Activated CD4-positive, CD25-positive, alpha-beta regulatory T cell treated with anti-CD3 and anti-CD28 coated beads, Interleukin-2, amount 50 U/mL, for 16 hours (primary cell): ENCODE results near the gene SRMS.
"Not testable (repeated sequence)": the region's sequence is repeated elsewhere in the genome, so short reads cannot be mapped to it uniquely, and the experiment has no call there.

ENCODE experiments used
- DNase-seq: peaks from one replicate; pipeline ENCODE4 v3.0.0-alpha.2; 2020; ENCODE audit warnings: low read depth, low spot score

Gene SRMS

DNA sequence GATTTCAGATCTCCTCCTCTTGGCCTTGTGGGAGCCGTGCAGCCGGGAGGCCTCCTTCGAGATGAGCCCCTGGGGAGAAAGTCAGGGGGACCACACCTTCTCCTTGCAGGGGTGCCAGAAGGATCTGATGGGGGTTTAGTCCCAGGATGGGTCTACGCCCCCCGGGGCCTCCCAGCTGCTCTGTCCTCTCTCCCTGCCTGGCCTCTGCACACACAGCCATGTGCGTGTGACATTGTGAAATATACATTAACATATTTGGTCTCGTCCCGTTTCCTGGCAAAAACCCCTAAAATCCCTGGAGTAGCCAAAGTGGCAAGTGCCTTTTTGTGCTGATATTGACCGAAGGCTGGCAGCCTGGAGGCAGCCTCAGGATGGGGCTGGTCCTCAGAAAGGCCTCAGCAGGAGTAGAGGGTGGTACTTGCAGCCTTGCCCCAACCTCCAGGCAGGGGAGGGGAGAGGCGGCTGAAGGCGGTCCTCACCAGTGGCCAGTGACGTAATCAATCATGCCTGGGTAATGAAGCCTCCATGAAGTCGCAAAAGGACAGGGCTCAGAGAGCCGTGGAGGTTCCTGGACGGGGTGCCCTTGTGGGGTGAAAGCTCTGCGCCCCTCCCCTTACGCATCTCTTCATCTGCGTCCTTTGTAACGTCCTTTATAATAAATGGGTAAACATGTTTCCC lies 31.6 kb upstream of the SRMS start:
- no peak for DNase-seq

DNA sequence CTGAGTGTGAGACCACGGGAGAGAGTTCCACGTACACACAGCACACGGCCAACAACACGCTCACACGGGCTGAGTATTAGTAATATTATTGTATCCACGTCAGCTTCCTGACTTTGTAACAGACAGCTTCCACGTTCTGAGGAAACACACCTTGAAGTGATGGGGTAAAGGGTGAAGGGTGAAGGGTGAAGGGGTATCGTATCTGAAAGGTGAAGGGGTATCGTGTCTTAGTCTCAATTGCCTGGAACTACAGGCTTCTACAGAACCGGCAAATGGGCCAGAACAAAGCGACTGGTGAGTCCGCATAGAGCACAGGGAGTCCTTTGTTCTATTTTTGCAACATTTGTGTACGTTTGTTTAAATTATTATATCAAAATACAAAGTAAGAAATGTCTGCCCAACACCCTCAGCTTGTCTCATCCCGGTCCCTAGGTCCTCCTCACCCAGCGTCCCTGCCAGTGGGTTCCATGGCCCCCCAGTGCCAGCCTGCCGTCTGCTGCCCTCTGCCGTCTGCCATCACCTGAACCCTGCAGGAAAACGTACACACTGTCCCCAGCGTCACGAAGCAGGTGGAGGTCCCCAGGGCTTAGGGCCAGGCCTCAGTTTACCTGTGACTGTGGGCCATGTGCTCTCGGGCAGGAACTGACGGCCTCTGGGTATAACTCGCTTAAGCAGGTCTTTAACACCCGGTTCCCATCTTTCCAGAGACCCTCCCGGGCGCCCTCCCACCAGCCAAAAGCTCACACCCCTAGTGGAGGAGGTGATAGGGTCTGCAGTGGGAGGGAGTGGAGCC lies 30.9 kb upstream of the SRMS start:
- DNase-seq = no peak

DNA sequence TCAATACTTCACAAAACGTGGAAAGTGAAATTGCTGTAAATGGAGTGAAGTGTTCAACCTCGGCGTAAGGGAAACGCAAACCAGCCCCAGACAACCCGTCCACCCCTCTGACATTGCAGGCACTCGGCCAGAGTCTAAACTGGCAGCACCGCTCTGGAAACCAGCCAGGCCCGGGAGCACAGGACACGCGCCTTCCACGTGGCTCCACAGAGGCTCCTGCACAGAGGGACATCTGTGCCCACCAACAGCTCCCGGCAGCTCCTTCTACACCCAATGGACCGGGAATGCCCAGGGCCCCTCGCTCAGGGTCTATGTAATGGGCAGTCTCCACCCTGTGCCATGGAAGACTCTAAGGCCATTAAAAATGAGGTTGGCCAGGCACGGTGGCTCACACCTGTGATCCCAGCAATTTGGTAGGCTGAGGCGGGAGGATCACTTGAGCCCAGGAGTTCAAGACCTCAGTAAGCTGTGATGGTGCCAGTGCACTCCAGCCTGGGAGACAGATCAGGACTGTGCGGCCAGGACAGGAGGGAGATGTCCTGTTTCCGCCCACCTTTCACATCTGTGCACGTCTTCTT lies 29.9 kb upstream of the SRMS start:
- DNase-seq = no peak

DNA sequence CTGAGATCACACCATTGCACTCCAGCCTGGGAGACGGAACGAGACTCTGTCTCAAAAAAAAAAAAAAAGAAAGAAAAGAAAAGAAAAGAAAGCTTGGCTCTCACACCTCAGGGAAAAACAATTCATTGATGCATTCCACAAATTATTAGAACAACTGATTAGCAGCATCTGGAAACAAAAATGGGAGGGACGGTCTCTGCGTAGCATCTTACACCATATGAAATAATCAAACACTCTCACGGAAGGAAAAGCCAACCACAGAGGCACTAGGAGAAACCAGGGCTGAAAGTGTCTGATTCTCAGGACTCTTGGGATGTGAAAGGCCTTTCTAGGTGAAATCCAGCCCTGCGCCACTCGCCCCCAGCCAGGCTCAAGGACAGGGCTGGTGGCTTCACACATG lies 28.8 kb upstream of the SRMS start:
- DNase-seq = no peak

DNA sequence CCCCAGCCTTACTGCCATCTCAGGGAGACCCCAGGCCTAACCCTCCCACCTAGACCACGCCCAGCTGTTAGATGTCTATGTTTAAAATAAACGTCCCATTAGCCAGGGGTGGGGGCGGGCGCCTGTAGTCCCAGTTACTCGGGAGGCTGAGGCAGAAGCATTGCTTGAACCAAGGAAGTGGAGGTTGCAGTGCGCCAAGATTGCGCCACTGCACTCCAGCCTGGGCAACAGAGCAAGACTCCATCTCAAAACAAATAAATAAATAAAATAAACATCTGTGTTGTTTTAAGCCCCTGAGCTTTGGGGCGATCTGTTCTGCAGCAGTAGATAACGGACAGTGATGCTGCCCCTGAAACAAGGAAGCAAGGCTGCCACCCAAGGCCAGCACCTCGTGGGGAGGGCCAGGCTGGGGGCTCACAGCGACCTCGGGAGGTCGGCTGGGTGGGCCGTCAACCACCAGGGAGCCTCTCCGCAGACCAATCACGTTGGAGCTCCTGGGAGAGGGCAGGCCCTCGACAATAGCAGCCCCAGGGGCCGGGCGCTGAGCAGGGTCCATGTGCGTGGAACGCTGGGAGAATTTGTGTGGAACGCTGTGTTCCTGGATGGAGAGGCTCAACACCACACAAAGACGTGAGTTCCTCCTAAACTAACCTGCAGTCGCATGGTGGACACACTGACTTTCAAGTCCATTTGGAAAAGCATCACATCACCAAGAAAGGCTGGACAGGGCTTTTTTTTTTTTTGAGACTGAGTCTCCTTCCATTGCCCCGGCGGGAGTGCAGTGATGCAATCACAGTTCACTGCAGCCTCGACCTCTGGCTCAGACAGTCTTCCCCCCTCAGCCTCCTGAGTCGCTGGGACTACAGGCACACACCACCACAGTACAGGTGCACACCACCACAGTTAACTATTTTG lies 27.5 kb upstream of the SRMS start:
- no peak for DNase-seq

DNA sequence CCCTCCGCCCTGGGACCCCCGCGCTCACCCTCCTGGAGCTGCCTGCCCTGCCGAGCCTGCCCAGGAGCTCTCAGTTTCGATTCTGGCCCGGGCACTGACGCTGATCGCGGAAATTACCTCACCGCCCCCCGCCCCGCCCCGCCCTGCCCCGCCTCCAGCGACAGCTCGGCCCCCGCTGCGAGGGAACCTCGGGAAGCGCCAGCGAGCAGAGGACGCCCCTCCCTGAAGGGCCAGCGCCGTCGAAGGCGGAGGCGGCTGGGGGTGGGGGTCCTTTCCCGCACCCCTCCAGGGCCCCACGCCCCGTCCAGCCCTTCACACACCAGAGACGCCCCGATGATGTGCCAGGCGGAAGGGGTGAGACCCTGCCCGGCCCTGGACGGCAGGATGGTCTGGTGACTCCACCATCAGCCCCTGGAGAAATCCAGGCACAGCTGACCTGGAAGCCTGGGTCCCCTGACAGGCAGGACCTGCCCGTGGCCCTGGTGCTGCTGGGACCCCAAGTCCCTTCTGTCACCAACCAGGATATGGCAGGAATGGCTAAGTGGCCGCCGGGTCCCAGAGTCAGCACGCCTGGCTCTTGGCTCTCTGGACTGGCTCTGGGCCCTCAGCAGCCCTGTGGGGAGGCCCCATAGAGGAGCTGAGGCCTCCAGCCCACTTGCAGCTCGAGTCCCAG lies 26.7 kb upstream of the SRMS start, which contains the start of gene HELZ2:
Gene HELZ2 (minus strand): TSS at position 84 of the 673 bp plus-strand sequence. CDS start 1,854 bp downstream, outside the sequence.
- no peak for DNase-seq

DNA sequence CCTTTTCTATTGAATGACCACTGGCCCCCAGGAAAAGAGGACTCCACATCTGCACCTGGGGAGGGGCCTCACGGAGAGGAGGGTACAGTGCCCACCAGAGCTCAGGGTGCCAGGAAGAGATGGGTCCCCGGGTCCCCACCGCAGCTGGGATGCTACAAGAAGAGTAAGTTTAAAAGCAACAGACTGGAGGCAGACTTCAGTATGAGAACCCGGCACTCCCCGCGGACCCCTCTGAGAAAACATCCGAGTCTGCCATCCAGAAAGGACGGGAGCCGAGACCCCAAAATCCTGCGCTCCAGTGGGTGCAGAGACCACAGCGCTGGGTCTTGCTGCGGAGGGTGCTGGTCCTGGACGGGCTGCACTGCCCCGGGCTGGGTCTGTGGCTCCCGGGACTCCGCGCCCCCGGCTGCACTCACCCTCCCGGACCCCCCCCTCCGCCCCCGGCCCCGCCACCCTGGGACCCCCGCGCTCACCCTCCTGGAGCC lies 26.1 kb upstream of the SRMS start:
- no peak for DNase-seq

DNA sequence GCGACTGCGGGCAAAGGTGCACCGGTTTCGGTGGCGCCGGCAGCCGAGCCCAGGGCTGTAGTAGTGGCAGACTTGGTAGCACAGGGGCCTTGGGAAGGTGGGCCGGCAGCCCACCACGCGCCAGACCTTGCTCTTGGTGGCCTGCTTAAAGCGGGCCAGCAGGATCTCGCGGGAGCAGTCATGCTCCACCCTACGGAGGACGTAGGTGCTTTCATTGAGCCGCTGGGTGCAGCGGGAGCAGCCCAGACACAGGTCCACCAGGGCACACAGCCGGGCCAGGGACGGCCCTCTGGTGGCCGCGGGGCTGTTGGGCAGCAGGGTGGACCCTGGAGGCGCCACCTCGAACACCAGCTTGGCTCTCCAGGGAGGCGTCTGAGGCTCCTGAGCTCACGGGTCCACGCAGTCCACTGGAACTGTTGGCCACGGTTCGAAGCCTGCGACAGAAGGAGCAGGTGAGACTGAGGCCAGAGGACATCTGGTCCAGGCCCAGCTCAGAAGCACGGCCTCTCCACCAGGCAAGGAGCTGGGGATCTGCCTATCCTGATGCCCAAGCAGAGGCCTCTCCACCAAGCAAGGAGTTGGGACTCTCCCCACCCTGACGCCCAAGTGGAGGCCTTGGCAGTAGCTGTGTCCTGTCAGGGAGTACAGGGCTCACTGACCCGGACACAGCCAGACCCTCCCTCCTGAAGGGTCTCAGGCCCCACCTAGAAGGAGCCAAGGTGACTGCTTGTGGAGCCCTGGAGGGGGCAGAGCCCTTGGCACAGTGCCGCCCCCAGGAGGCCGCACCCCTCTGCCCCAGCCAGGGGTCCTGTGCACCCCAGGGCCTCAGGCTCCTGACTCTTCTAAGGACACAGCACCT lies 25.5 kb upstream of the SRMS start:
- DNase-seq = no peak

DNA sequence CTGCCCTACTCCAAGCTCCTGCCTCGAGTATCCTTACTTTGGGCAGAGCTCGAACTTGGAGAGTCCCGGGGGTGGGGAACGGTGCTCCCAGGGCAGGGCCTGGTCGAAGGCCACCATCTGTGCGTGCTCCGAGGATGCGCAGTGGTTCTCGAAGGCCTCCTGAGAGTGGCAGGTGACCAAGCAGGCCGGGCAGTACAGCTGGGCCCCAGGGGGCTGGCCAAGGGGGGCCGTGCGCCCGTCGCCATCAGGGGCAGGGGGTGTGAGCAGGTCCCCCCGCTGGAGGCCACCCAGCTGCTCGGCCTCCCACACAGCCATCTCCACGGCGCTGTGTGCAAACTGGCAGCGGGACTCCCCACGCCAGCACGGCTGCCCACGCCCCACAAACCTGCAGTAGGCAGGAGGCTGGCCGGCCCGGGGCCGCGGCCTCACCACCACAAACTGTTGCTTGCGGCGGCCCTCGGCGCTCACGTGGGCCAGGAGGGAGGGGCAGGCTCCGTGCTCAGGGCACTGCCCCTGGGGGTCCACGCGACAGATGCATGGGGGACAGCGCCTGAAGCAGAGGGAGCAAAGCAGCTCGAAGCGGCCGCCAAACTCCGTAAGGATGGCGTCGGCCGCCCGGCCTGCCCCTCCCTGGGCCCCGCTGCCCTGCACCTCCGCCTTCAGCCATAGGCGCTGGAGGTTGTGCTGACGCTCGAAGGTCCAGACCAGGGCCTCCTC lies 24.7 kb upstream of the SRMS start:
- DNase-seq = no peak

DNA sequence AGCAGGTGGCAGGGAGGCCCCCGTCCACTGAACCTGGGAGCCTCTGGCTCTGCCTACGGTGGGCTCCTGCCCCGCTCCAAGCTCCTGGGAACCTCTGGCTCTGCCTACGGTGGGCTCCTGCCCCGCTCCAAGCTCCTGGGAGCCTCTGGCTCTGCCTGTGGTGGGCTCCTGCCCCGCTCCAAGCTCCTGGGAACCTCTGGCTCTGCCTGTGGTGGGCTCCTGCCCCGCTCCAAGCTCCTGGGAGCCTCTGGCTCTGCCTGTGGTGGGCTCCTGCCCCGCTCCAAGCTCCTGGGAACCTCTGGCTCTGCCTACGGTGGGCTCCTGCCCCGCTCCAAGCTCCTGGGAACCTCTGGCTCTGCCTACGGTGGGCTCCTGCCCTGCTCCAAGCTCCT lies 23.5 kb upstream of the SRMS start:
- not testable (repeated sequence) for DNase-seq

DNA sequence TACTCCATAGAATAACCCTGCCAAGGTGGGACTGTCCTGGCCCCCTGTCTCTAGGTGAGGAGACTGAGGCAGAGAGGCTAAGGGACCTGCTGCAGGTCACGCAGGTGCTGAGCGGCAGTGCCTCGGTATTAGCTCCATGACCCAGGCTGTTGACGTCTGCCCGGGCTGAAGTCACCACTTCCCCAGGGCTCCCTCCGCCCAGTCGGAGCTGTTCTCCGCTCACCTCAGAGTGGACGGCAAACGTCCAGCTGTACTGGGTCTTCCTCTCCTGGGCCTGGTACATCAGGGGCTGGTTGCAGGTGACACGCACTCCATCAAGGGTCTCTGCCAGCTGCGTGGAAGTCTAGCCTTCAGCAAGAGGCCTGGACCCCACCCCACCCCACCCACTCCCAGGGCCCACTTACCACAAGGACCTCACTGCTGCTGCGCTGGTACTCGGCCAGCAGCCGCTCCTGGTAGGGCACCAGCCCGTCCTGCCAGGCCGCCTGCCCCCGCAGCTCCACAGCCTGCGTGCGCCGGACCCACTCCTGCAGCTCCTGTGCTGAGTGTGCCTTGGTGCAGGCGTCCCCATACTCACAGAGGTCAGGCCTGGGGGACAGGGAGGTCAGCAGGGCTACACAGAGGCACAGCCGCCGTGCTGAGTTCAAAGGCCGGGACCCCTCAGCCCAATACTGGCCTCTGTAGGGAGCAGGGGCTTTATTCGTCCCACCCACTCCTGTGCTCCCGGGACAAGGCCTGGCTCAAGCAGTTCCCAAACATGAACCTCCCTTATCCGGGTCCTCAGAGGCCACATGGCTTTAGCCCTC lies 22.9 kb upstream of the SRMS start:
- no peak for DNase-seq

DNA sequence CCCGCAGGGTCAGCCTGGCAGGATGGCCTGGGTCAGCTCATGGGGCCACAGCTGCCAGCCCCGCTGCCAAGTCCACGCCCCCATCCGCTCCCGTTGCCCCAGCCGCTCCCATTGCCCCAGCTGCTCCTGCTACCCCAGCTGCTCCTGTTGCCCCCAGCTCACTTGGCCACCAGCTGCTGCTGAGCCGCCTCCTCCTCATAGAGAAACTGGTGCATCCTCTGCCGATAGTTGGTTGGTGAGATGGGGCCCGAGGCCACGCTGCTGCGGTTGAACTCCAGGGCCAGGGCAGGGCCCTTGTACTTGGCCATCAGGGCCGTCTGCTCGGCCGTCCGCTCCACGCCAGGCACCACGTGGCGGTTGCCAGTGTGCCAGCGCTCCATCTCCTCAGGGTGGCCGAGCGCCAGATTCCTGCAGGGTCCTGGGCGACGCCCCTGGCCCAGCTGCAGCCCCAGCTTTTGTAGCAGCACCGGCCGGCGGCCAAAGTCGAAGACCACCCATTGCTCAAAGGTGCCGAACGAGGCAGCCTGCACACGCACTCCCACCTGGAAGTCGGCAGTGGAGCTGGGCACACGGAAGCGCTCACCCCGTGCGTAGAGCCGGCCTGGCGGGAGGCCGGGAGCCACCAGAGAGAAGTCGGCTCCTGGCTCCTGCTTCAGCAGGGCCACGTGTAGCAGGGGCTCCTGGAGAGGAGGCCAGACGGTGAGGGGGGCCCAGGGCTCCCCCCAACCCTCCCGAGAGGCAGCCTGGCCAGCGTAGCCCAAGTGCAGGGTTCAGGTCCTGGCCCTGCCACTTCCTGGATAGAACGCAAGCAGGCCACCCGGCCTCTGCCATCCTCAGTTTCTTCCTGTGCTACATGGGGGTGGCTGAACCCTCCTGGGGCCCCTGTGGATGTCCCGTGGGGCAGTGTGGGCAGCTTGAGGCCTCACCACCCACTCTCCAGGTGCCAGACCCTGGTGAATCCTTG lies 21.7 kb upstream of the SRMS start:
- DNase-seq = no peak

DNA sequence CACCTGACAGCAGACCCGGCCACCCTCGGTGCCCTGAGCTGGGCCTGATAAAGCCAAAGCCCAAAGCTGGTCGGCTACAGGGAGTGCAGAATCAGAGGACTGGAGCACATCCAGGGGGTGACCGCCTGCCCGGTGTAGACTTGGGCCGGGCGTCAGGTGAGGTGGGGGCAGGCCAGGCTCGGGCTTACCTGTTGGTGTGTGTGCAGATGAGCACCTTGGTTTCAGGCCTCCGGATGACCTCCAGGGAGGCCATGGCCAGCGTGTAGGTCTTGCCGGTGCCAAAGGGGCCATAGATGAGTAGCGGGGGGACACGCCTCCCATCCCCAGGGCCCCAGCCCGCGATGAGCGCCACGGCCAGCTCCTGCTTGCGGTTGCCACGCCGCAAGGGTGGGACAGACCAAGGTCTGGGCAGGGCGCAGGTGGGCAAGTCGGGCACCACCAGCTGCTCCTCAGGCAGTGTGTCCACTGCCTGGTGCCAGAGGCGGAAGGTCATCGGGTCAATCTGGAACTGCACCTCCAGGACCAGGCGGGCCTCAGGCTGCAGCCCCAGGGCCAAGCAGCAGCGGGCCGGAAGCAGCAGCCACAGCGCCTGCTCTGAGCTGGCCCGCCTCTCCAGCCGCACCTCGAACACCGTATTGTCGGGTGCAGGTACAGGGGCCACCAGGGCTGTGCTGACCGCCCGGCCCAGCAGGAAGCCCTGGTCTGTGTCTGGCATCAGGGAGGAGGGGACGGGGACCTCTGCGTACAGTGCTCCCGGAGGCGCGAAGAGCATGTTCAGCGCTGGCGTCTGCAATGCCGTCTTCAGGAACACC lies 20.8 kb upstream of the SRMS start:
- no peak for DNase-seq

DNA sequence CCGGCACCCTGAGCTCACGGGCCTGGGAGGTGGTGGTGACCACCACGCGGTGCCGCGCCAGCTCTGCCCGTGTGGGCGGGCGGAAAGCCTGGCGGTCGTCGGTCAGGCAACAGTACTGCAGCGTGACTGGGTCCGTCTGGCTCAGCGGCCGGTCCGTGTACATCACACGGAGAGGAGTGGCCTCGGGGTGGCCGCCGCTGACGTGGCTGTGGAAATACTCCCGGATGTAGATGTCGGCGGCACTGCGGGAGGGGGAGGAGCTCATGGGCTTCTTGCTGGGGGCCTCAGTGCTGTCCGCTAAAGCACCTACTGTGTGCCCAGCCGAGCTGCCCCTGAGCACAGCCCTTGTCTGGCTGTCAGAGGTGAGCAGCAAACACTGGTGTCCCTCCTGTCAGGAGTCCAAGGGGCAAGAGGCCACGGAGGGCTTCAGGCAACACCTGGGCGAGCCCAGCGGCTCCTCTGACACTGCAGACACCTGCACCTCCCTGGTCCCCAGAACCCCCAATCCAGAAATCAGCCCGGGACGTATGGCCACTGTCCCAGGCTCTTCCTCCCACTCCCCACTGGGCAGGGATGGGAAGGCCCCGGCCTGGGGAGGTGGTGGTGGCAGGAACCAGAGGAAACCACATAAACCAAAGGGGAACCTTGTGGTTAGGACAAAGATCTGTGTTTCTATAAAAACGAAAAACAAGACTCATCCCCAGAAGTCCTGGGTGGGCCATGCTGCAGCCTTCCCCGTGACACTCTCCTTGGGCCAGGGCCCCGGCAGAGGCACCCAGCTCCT lies 20.0 kb upstream of the SRMS start:
- DNase-seq = no peak

DNA sequence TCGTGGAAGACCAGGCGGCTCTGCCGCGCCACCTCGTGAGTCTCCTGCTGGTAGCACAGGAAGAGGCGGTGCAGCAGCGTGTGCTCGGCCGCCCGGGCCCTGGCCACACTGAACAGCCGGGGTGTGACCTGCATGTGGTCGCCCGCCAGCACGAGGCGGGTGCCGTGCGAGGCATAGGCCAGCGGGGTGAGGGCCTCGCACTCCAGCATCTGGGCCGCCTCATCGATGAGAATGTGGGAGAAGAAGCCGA lies 19.5 kb upstream of the SRMS start:
- no peak for DNase-seq
